ENCODE results near the gene PGM3.

GRCh38 chr6:83126807-83127206 lies 66.3 kb downstream of the PGM3 start:
- no peak for TF ChIP-seq CTCF (IDR thresholded peaks at IDR 0.05; ENCODE audit: low read depth, low read length, poor library complexity, severe bottlenecking)
- TF ChIP-seq EZH2phosphoT487 (IDR thresholded peaks at IDR 0.05; ENCODE audit: borderline replicate concordance, low read length), result no peak

Measured in DOHH2 (cell line).